HuH-7 (cell line): ENCODE measurements around the gene PRKAR1B.

ENCODE experiments used
- DNase-seq: peaks from one replicate; pipeline ENCODE4 v3.0.0; 2011; ENCODE audit warnings: low spot score

PRKAR1B gene

DNA sequence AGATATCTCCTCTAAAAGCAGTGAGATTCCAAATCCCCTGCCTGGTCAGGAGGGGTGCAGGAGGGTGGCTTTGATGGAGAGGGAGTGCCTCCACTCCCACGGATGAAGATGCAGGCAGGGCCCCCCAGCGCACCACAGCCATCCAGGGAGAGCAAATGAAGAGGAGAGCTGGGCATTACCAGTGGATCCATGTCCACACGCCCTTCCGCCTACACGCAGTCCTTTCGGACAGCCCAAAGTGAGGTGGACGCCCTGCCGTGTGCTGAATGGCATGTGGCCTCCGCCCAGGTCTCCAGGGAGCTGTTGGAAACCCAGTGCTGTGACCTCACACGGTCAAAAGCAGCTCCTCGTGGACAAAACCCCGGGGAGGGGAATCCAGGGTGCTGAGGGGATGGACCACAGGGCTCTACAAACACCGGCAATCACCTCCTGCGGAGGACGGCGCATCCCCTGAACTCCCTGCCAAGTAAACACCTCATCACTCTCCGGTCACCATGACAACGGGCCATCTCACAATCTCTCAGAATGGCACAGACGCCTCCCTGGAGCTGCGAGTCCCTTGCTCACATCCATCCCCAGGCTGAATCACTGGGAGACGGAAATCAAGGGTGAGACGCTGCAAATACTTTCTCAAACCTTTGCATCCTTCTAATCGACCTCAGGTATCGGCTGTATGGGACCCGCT lies 35.6 kb downstream of the PRKAR1B start:
- DNase-seq = no peak

DNA sequence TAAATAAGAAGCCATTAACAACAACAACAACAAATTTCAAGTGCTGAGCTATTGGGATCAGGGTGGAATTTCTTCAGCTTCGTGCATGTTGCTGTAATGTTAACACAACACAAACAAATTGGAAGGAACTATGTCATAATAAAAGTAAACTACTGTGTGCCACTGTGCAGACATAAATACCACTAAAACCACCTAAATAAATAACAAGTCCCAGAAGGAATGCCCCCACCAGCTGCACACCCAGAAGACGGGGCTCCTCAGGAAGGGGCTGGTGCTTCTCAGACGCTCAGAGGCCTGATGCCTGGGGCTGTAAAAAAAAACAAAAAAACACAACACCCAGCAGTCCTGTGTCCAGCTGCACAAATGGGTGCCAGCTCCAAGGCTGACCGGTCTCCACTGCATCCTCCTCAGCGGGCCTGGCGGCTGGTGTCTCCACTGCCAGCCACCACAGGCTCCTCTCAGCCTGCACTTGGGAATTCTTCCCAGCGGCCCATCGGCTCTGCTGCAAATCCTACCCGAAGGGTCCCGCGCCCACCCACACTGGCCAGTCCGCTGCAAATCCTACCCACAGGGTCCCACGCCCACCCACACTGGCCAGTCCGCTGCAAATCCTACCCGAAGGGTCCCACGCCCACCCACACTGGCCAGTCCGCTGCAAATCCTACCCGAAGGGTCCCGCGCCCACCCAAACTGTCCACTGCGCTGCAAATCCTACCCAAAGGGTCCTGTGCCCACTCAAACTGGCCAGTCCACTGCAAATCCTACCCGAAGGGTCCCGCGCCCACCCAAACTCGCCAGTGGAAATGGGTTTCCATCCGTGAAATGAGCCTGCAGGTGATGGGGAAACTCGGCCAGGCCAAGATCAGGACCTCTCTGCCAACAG lies 36.4 kb downstream of the PRKAR1B start:
- DNase-seq = no peak

DNA sequence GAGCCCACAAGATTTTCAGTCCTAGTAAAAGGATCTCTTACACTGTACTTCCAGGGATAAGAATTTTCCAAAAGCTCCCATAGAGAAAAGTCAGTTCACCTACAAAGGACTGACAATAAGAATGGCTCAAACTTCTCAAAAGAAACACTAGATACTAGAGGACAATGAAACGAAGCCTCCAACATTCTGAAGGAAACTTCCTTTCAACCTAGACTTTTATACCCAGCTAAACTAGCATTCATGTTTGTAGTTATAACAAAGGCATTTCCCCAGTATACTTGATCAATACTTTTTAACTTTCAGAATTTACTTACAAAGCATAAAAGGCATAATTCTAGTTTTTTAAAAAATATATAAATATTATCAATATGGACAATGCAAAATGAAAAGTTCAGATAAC lies 41.5 kb downstream of the PRKAR1B start:
- no peak for DNase-seq

DNA sequence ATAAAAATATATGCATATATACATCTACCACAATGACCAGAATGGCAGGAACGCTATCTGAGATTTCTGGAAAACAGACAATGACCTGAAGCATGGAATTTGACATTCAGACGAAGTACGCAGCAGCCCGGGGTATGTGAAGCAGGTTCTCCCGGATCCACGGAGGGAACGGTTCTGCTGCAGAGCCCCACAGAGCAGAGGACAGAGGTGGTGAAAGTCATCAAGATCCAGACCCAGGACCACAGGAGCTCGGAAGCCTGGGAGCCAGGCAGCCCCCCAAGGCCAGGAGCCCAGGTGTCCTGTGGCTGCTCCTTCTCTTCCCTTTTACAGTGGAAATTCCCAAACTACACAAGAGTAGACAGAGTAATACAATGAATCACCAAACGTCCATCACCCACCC lies 42.7 kb downstream of the PRKAR1B start:
- DNase-seq = no peak

DNA sequence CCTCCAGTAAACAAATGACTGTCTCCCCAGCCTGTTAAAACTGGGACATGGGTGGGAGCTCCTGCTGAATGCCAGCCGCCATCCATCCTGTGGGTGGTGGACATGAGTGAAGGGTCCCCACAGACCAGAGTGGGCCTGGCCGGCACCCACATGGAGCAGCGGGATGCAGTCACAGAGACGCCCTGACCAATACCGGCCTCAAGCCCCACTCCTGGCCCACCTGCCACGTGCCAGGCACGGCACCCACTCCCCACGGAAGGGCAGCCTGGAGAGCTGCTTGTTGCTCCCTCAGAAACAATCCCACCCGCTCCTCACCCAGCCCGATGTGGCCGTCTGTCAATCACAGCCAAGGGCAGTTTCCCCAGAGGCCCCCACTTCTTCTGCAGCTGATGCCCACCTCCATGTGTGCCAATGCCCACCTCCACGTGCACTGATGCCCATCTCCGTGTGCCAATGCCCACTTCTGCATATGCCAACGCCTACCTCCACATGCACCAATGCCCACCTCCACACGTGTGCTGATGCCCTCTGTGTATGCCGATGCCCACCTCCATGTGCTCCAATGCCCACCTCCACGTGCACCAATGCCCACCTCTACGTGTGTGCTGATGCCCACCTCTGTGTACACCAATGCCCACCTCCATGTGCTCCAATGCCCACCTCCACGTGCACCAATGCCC lies 43.4 kb downstream of the PRKAR1B start:
- DNase-seq = no peak

DNA sequence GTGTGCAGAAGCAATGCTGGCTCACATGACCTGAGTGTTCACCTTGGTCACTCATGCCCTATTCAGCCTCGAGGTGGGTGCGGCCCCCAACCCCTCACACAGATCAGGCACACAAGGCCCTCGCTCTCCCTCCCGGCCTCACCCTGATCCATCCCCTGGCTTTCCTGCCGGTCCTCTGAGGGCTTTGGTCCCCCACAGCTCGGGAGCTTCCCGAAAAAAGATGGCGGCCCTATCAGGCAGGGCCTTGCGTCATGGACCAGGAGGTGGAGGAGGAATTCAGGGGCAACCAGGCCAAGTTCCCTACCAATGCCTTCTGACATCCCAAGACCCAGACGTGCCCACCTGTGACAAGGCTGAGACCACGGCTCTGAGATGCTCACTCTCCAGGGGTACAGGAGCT lies 44.3 kb downstream of the PRKAR1B start:
- DNase-seq = no peak

DNA sequence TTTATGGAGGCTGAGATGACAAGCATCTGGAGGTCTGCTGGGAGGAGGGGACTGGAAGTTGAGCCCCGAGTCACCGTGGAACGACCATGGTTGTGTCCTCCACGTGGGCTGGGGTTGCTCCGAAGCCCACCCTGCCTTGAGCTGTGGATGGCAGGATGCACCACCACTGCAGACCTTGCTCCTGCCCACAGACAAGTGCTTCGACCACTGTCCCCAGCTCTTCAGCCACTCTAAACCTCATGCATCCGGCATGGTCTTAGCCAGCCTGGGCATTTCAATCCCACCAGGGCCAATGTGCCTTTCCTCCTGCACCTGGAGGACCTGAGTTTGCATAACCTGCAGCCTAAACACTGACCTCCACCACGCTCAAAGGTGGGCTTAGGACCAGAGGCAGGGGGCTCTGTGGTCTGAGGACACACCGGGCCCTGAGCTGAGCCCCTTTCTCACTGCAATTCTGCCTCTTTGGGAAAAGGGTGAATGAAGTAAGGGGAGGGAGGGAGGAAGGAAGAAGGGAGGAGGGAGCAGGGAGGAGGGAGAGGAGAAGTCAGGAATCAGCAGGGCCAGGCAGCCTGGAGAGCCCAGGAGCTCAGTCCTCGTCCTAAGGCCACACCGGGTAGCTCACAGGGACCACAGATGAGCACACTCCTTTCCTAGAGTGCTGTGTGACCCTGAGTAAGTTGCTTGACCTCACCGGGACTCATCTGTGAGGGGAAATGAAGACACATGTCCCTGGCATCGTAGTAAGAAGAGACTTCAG lies 45.4 kb downstream of the PRKAR1B start:
- no peak for DNase-seq

DNA sequence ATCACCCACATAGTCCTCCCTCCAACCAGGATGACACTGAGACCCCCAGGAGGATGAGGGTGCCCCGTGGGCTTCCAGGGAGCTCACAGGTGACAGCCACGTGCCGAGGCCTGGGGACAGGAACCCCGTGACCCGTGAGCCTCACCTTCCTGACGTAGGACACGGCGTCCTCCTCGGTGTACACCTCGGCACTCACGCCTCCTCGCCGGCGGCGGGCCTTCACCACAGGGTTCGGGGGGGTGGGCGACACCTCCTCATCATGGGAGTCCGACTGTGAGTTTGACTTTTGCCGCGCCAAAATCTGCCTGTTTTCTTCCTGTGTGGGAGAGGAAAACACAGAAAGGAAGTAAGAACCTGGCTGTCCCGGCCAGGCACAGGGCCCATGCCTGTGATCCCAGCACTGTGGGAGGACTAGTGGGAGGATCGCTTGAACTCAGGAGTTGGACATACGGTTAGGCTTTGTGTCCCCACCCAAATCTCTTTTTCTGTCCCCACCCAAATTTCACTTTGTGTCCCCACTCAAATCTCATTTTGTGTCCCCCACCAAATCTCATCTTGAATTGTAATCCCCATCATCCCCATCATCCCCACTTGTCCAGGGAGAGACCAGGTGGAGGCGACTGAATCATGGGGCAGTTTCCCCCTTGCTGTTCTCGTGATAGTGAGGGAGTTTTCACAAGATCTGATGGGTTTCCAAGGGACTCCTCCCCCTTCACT lies 46.5 kb downstream of the PRKAR1B start:
- no peak for DNase-seq

DNA sequence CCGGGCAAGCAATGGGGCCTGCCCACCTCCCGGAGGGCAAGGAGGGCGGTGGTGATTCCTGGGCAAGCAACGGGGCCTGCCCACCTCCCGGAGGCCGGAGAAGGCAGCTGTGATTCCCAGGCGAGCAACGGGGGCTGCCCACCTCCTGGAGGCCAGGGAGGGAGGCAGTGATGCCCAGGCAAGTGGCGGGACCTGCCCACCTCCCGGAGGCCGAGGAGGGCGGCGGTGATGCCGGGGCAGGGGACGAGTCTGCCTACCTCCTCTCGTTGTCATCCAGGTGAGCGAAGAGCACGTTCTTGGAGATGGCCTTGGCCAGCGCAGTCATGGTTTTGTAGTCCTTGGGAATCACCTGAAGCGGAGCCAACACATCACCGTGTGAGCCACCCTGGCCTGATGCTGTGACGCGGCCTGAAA lies 50.1 kb downstream of the PRKAR1B start:
- no peak for DNase-seq

DNA sequence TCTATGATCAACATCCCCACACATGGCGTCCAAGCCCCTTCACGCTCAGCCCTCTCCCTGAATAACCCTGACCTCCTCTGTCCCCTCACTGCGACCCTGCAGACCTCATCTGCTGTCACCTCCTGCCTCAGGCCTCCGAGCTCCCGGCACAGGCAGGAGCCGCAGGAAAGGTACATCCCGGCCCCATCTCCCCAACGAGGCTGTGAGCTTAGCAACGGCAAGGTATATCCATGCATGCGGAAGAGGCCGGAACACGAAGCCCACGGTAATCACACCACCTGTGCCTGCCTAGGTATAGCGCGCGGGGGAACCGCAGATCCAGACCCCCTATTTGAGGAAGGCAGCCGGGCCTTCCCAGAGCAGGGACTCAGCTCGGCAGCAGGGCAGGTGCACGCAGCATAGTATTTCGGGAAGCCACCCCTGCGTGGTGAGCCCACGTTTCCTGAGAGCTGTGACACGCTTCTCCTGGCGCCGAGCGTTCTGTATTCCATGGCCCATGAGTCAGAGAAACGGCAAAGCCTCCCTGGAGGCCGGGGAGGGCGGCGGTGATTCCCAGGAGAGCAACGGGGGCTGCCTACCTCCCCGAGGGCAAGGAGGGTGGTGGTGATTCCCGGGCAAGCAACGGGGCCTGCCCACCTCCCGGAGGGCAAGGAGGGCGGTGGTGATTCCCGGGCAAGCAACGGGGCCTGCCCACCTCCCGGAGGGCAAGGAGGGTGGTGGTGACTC lies 50.7 kb downstream of the PRKAR1B start:
- DNase-seq = no peak

DNA sequence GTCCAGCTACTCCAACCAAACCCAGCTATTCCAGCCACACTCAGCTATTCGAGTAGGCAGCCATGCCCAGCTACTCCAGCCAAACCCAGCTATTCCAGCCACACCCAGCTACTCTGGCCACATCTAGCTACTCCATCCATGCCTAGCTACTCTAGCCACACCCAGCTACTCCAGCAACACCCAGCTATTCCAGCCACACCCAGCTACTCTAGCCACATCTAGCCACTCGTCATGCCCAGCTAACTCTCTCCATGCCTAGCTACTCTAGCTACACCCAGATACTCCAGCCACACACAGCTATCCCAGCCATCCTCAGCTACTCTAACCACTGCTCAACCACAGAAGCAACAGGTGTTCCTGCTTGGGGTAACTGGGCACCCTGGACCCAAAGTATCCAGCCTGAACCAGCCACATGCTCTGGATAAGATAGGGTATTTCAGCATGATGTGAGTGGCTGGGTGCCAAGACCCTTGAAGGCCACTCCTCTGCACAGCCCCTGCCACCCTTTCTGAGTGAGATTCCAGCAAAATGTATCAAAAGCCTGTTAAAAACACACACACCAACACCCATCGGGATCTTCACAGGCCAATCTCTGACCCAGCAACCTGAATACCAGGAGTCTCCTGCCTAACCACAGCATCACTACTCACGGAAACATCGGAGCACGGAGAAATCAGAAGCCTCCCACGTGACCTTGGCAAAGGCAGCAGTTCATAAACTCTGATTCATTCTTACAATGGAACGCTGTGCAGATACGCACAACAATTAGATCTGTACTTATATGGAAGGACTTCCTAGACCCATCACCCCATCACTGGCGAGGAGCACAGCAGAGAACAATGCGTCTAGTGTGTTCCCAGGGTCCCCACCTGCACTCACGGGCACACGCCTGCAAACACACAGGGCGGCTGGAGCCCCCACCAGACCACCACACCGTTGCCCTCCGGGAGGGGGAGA lies 52.3 kb downstream of the PRKAR1B start:
- no peak for DNase-seq

DNA sequence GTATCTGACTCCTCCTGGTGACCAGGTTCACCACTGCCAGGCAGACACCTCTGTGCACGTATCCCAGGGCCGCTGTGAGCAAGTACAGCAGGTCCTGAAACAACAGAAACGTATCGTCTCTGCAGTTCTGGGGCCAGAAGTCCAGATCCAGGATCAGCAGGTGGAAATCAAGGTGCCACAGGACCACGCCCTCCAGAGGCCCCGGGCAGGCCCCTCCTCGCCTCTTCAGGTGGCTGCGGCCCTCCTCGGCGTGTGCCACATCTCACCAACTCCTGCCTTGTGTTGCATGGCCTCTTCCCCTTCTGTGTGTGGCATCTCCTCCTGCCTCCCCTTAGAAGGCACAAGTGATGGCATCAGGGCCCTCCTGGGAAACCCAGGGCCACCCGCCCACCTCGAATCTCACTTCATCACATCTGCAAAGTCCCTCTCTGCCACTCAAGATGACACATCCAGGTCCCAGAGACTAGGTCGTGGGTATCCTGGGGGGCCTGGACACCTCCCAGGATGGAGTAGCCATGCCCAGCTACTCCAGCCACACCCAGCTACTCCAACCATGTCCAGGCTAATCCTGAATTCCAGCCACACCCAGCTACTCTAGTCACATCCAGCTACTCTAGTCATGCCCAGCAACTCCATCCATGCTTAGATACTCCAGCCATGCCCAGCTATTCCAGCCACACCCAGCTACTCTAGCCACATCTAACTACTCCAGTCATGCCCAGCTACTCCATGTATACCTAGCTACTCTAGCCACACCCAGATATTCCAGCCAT lies 53.2 kb downstream of the PRKAR1B start:
- no peak for DNase-seq

DNA sequence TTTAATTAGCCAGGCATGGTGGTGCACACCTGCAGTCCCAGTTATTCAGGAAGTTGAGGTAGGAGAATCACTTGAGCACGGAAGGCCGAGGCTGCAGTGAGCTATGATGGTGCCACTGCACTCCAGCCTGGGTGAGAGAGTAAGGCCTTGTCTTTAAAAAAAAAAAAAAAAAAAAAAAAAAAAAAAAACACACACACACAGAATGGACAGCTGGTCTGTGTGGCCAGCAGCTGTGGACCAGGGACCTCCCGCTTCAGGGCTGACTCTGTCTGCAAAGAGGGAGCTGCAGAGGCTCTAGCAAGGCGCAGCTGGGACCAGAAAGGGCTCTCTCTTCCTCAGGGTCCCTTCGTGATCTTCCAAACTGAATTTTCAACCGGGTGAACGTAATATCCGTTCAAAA lies 54.2 kb downstream of the PRKAR1B start:
- no peak for DNase-seq

DNA sequence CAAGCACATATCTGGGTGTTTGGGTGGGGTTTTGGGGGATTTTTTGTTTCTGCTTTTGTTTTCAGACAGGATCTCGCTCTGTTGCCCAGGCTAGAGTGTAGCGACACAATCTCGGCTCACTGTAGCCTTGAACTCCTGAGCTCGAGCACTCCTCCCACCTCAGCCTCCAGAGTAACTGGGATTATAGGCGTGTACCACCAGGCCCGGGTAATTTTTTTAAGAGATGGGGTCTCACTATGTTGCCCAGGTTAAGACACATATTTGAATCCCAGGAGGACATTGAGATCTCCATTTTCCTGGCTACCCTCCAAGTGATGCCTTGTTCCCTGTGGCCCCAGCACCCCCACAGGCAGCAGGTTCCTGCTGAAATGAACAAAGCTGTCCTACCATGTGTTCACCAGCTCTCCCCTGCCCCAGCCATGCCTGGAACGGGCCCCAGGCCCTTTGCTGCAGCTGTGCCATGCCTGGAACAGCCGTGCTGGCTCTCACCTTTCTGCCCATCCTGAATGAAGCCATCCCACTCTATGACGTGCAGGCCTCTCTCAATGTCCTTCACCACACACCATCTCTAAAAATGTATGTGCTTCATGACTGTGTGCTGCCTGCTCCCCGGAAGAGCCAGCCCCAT lies 55.6 kb downstream of the PRKAR1B start:
- no peak for DNase-seq

DNA sequence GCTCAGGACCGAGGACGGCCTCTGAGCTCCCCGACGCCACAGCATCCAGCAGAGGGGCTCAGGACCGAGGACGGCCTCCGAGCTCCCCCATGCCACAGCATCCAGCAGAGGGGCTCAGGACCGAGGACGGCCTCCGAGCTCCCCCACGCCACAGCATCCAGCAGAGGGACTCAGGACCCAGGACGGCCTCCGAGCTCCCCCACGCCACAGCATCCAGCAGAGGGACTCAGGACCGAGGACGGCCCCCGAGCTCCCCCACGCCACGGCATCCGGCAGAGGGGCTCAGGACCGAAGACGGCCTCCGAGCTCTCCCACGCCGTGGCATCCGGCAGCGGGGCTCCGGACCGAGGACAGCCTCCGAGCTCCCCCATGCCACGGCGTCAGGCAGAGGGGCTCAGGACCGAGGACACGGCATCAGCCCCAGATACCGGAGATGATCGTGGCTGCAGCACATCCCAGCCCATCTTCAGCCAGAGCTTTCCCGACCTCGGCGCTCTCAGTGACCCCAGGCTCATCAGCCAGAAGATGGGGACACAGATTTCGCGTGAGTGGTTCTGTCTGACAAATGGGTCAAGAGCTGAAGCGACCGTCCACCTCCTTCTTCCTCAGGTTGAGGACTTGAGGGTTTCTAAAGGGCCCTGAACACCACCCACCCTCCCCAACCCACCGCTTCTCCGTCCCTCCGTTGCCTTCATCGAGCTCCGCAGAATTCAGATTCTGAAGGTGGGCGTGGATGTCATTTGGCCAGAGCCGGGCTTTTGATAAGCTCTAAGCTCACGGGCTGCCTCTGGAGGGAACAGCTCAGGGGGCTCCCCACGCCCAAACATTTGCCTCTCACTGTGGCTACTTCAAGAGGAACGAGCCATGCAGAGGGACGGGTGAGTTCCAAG lies 56.3 kb downstream of the PRKAR1B start:
- no peak for DNase-seq

DNA sequence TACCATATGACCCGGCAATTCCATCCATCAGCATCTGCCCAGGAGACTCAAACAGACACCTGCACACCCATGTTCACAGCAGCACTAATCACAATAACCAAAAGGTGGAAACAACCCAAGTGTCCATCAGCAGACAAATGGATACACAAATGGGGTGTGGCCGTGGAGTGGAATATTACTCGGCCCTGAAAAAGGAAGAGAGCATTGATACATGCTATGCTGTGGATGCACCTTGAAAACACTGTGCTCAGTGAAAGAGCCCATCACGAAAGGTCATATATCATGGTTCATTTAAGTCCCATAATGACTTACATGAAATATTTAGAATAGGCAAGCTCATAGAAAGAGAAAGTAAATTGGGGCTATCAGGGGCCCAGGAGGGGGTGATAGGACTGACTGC lies 58.1 kb downstream of the PRKAR1B start:
- no peak for DNase-seq

DNA sequence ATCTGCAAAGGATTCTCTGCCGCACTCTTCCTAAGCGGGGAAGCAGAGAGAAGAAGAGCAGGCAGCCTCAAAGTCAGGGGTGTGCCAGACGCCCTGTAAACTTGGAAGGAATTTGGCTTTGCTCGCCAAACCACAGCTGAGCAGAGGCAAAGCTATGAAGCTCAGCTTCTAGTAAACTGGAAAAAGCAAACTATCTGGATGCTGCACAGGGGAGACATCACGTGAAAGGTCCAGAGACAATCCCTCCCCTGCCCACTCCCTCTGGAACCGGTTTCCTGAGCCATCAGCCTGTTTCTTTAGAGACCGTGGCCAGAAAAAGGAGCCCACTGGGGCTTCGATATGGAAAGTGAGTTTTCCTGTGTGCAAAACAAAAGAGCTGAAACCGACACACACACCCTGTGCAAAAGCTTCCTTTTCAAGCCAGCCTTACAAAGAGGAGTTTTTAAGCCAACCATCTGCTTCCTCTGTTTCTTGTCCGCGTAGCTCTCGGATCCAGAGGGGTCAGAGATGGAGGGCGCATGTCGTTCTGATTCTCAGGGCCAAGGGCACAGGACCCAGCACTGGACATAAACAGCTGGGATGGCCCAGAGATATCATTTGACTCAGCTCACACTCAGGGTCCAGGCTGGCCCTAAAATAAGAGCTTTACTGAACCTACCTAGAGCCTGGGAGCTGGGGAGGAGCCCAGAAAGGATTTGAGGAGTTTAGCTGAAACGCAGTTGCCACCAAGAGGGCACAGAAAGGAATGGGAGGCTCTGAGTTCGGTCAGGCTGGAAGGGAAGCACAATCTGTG lies 58.7 kb downstream of the PRKAR1B start:
- DNase-seq = no peak
